ENCODE data around the gene KYNU.
"Not testable (repeated sequence)": the region's sequence is repeated elsewhere in the genome, so short reads cannot be mapped to it uniquely, and the experiment has no call there.

Gene KYNU

DNA sequence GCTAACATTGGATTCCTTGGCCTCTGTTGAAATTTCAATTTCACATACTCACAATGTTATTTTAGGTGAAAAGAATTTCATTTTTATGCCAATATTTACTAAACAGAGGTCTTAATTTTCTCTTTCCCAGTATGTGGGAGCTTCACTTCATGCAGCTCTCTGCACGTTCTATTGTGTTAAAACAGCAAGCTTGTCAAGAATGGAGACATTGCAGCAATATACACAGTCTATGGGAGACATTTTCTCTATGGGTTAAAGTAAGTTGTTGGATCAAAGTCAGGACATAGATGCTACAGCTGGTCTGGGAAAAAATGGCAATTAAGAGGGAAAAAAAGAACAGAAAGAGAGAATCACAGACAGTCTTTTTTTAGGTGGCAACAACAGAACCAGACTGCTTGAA lies 181.4 kb downstream of the KYNU start:
- Histone ChIP-seq H3K9me3 (no peaks in the 10 kb centered on the region), H3K4me1 (no peaks in the 10 kb centered on the region), H3K4me3 (no peak overlapping the region), H3K36me3 (replicated peaks) (no peaks in the 10 kb centered on the region), H3K27me3 (ENCODE audit: low read depth) (no peaks in the 10 kb centered on the region)
- in situ Hi-C loops (cut with MboI; ENCODE audit: low sequenced_read_pairs) = no loop called here
- no peak for DNase-seq (ENCODE audit: low spot score in 2 of 2)

DNA sequence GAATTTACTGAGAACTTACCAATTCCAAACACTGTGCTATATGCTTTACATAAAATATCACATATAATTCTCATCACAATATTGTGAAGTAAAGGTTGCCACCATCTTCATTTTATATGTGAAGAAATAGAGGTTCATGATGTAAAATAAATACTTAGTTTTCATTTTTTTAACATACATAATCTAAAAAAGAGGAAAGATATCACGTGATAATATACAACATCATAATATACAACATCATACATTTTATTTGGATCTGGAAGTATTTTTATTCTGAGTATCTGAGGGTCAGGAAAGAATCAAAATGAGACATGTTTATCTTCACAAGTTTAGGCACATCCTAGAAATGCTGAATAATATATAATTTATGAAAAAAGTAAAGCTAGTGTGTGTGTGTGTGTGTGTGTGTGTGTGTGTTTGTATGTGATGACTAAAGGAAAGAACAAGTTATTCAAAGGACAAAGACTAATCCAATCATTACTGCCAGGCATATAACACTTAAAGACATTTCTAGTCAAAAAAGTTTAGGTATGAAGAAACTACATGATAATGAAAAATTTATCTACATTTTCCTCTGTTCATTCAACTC lies 186.2 kb downstream of the KYNU start:
- H3K4me1 ChIP-seq = no peaks in the 10 kb centered on the region
- in situ Hi-C loops (cut with MboI; ENCODE audit: low sequenced_read_pairs) = no loop called here
- no peak overlapping the region for H3K4me3 ChIP-seq
- no peaks in the 10 kb centered on the region for H3K9me3 ChIP-seq
- H3K36me3 ChIP-seq (replicated peaks) = no peaks in the 10 kb centered on the region
- no peak for DNase-seq (ENCODE audit: low spot score in 2 of 2)
- no peaks in the 10 kb centered on the region for H3K27me3 ChIP-seq (ENCODE audit: low read depth)

DNA sequence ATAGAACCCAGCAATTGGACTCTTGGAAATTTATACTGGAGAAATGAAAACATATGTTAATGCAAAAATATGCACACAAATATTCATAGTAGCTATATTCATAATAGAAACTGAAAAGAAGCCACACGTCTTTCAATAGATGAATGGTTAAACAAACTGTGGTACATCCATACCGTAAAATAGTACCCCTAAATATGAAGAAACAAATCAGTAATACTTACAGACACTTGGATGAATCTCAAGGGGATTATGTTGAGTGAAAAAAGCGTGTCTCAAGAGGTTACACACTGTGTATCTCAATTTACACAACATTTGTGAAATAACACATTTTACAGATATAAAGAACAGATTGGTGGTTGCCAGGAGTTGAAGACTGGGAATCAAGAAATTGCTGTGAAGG lies 190.6 kb downstream of the KYNU start:
- in situ Hi-C loops (cut with MboI; ENCODE audit: low sequenced_read_pairs) = no loop called here
- H3K9me3 ChIP-seq = no peaks in the 10 kb centered on the region
- H3K27me3 ChIP-seq (ENCODE audit: low read depth) = no peaks in the 10 kb centered on the region
- H3K36me3 ChIP-seq (replicated peaks) = no peaks in the 10 kb centered on the region
- no peak overlapping the region for H3K4me3 ChIP-seq
- DNase-seq (ENCODE audit: low spot score in 2 of 2) = no peak
- H3K4me1 ChIP-seq = no peaks in the 10 kb centered on the region

DNA sequence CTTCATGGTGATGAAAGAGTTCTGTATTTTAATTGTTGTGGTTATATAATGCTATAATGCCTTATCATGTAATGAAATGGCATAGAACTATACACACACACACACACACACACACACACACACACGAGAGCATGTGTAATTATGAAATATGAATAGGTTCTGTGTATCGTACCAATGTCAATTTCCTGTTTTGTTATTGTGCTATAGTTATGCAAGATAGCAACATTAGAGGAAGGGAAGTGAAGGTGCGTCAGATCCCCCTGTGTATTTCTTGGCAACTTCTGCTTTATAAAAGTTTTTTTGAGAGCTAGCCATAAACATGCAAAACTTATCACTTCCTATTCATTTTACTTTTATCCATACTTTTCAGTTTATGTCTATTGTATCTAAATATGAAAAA lies 191.0 kb downstream of the KYNU start:
- in situ Hi-C loops (cut with MboI; ENCODE audit: low sequenced_read_pairs) = no loop called here
- H3K4me1 ChIP-seq = no peaks in the 10 kb centered on the region
- DNase-seq (ENCODE audit: low spot score in 2 of 2) = no peak

DNA sequence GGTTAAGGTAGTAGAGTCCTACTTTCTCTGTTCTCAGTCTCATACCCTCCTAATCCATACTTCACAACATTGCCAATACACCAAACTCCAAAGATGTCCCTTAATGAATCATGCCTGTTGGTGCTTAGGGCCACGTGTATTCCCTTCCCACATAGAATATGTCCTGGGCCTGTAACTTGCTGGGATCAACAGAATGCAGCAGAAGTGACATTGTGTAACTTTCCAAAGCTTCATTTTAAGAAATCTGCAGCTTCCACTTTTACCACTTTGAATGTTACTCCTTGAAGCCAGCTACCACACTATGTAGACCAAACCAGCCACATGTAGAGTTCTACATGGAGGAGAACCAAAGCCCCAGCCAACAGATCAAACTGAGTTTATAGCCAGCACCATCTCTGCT lies 193.2 kb downstream of the KYNU start:
- no peaks in the 10 kb centered on the region for H3K27me3 ChIP-seq (ENCODE audit: low read depth)
- no peak overlapping the region for H3K4me3 ChIP-seq
- H3K4me1 ChIP-seq = no peaks in the 10 kb centered on the region
- no peaks in the 10 kb centered on the region for H3K9me3 ChIP-seq
- no peaks in the 10 kb centered on the region for H3K36me3 ChIP-seq (replicated peaks)
- no peak for DNase-seq (ENCODE audit: low spot score in 2 of 2)
- in situ Hi-C loops (cut with MboI; ENCODE audit: low sequenced_read_pairs) = no loop called here

More for the DNA sequence above, 191.0 kb downstream of the KYNU start:
- Histone ChIP-seq H3K4me3 (no peak overlapping the region), H3K27me3 (ENCODE audit: low read depth) (no peaks in the 10 kb centered on the region), H3K36me3 (replicated peaks) (no peaks in the 10 kb centered on the region), H3K9me3 (no peaks in the 10 kb centered on the region)

DNA sequence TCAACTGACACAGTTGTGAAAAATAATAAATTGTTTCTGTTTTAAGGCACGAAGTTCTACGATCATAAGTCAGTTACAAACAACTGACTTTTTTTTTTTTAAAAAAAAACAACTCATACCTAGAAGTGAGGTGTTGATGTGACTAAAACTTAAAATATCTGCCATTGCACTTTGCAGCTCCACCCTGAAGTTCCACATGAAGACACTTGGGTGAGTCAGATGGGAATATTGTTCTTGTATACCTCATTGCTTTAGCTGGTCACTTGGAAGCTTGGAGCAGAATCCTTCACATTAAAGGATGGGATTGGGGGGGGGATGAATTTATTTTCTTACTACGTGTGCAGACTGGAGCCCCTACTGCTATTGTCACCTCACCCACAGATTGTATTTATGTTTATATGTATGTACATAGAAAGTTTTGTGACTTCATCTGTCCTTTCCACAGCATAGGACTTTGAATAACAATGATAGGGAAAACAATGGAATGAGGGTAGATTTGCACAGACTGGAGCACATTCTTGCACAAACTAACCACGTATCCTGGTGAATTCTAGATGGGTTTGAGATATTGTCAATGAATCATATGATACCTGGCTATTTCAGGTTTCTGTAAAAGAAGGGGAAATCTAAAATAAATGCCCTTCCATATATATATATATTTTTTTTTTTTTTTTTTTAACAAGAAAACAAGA lies 193.9 kb downstream of the KYNU start:
- Histone ChIP-seq H3K27me3 (ENCODE audit: low read depth) (no peaks in the 10 kb centered on the region), H3K9me3 (no peaks in the 10 kb centered on the region), H3K4me1 (no peaks in the 10 kb centered on the region), H3K36me3 (replicated peaks) (no peaks in the 10 kb centered on the region), H3K4me3 (no peak overlapping the region)
- in situ Hi-C loops (cut with MboI; ENCODE audit: low sequenced_read_pairs) = no loop called here
- DNase-seq (ENCODE audit: low spot score in 2 of 2) = no peak

DNA sequence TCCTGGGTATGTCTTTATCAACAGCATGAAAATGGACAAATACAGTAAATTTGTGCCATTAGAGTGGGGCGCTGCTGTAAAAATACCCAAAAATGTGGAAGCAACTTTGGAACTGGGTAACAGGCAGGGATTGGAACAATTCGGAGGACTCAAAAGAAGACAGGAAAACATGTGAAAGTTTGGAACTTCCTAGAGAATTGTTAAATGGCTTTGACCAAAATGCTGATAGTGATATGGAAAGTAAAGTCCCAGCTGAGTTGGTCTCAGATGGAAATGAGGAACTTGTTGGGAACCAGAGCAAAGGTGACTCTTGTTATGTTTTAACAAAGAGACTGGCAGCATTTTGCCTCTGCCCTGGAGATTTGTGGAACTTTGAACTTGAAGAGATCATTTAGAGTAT lies 197.4 kb downstream of the KYNU start:
- DNase-seq (ENCODE audit: low spot score in 2 of 2); H3K36me3 ChIP-seq (replicated peaks); in situ Hi-C loops (cut with MboI; ENCODE audit: low sequenced_read_pairs): not testable (repeated sequence)

DNA sequence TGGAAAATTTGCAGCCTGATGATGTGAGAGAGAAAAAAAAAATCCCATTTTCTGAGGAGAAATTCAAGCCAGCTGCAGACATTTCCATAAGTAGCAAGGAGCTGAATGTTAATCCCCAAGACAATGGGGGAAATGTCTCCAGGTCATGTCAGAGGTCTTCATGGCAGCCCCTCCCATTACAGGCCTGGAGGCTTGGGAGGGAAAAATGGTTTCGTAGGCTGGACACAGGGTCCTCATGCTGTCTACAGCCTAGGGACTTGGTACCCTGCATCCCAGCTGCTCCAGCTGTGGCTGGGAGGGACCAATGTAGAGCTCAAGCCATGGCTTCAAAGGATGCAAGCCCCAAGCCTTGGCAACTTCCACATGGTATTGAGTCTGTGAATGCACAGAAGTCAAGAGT lies 198.2 kb downstream of the KYNU start:
- no peaks in the 10 kb centered on the region for H3K9me3 ChIP-seq
- in situ Hi-C loops (cut with MboI; ENCODE audit: low sequenced_read_pairs) = no loop called here
- no peaks in the 10 kb centered on the region for H3K27me3 ChIP-seq (ENCODE audit: low read depth)
- no peak for DNase-seq (ENCODE audit: low spot score in 2 of 2)
- H3K4me1 ChIP-seq = no peaks in the 10 kb centered on the region
- H3K4me3 ChIP-seq = no peak overlapping the region
- H3K36me3 ChIP-seq (replicated peaks) = no peaks in the 10 kb centered on the region

More for the DNA sequence above, 197.4 kb downstream of the KYNU start:
- not testable (repeated sequence) for H3K9me3 ChIP-seq; H3K27me3 ChIP-seq (ENCODE audit: low read depth); H3K4me3 ChIP-seq; H3K4me1 ChIP-seq

DNA sequence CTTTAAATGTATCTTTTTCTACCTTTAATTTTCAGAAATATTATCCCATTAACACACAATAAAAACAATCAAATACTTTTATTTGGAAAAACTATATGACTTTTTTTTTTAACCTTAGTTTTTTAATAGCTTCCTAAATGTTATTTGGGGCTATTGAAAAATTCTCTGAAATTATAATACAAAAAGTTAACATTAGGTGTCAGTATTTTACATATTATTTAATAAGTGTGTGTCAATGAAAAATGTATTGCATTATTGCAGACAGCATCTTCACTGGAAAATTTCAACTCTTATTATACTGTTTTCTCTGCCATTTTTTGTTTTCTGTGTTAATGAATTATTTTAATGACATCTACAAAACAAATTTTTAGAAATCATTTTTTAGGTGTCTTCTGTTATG lies 200.6 kb downstream of the KYNU start:
- H3K9me3 ChIP-seq = no peaks in the 10 kb centered on the region
- no peaks in the 10 kb centered on the region for H3K4me1 ChIP-seq
- H3K36me3 ChIP-seq (replicated peaks) = no peaks in the 10 kb centered on the region
- H3K4me3 ChIP-seq = no peak overlapping the region
- in situ Hi-C loops (cut with MboI; ENCODE audit: low sequenced_read_pairs) = no loop called here
- no peaks in the 10 kb centered on the region for H3K27me3 ChIP-seq (ENCODE audit: low read depth)
- DNase-seq (ENCODE audit: low spot score in 2 of 2) = no peak

DNA sequence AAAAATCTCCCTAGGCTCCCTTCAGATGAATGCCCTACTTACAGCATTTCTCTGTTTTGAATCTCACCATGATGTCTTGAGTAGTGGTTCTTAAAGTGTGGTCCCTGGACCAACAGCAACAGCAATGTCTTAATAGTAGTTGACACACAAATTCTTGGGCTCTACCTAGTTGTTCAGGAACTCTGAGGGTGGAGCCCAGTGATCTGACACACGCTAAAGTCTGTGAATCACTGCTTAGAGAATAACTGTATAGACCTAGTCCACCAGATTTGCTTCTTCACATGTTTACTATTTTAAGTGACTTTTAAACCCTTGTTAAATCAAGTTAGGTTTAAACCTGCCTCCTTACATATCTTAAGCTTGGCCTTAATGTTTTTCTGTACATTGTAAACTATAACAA lies 204.2 kb downstream of the KYNU start:
- in situ Hi-C loops (cut with MboI; ENCODE audit: low sequenced_read_pairs) = no loop called here
- no peak overlapping the region for H3K4me3 ChIP-seq
- H3K9me3 ChIP-seq = no peaks in the 10 kb centered on the region
- H3K36me3 ChIP-seq (replicated peaks) = no peaks in the 10 kb centered on the region
- DNase-seq (ENCODE audit: low spot score in 2 of 2) = no peak
- H3K27me3 ChIP-seq (ENCODE audit: low read depth) = no peaks in the 10 kb centered on the region
- H3K4me1 ChIP-seq = no peaks in the 10 kb centered on the region

DNA sequence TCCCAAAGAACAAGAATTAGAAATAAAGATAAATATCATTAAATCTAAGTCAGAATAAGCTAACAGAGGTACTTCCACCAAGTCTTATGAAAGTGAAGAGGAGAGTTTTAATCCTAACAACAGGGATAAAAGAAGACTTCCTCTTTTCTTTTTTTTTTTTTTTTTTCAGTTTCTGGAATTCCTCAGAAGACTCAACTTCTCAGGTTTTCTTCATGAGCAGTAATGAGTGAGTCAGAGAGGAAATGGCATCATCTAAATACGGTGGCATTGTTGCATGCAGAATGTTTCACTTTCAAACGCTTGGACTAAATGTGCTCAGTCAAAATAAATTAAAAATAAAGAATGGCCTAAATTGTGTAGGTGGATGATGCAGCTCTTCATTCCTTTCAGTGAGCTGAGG lies 206.2 kb downstream of the KYNU start:
- H3K4me3 ChIP-seq = no peak overlapping the region
- no peak for DNase-seq (ENCODE audit: low spot score in 2 of 2)

DNA sequence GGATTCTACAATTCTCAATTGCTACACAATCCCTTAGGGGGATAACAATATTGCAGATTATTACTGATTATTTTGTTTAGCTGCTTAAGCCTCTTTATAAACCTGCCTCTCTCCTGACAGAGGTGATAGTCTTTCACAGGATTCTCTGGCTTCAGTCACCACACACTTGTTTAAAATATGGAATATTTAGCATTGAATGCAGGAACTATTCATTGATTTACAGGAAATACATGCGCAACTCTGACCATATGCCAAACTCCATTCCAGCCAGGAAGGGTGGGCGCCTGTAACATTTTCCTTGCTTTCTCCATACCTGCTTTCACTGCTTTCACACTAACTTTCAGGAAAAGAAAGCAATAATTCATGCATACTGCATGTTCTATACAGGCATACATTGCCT lies 207.0 kb downstream of the KYNU start:
- Histone ChIP-seq H3K4me3 (no peak overlapping the region), H3K9me3 (no peaks in the 10 kb centered on the region), H3K27me3 (ENCODE audit: low read depth) (no peaks in the 10 kb centered on the region), H3K36me3 (replicated peaks) (no peaks in the 10 kb centered on the region), H3K4me1 (no peaks in the 10 kb centered on the region)
- DNase-seq (ENCODE audit: low spot score in 2 of 2) = no peak
- in situ Hi-C loops (cut with MboI; ENCODE audit: low sequenced_read_pairs) = no loop called here

More for the DNA sequence above, 206.2 kb downstream of the KYNU start:
- Histone ChIP-seq H3K9me3 (no peaks in the 10 kb centered on the region), H3K36me3 (replicated peaks) (no peaks in the 10 kb centered on the region), H3K4me1 (no peaks in the 10 kb centered on the region), H3K27me3 (ENCODE audit: low read depth) (no peaks in the 10 kb centered on the region)
- in situ Hi-C loops (cut with MboI; ENCODE audit: low sequenced_read_pairs) = no loop called here

DNA sequence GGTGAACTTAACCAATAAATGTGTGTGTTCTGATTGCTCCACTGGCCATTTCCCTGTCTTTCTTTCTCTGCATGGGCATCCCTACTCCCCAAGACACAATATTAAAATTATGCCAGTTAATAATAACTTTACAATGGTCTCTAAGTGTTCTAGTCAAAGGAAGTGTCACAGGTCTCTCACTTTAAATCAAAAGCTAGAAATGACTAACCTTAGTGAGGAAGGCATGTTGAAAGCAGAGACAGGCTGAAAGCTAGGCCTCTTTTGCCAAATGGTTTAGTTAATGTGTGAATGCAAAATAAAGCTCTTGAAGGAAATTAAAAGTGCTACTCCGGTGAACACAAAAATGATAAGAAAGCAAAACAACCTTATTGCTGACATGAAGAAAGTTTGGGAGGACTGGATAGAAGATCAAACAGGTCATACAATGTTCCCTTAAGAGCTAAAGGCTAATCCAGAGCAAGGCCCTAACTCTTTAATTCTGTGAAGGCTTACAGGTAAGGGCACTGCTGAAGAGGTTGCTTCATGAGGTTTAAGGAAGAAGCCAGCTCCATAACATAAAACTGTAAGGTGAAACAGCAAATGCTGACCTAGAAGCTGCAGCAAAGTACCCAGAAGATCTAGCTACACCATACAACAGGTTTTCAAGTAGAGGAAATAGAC lies 207.8 kb downstream of the KYNU start:
- in situ Hi-C loops (cut with MboI; ENCODE audit: low sequenced_read_pairs) = no loop called here
- no peak for DNase-seq (ENCODE audit: low spot score in 2 of 2)
- Histone ChIP-seq H3K9me3 (no peaks in the 10 kb centered on the region), H3K4me1 (no peaks in the 10 kb centered on the region), H3K27me3 (ENCODE audit: low read depth) (no peaks in the 10 kb centered on the region), H3K4me3 (no peak overlapping the region), H3K36me3 (replicated peaks) (no peaks in the 10 kb centered on the region)

DNA sequence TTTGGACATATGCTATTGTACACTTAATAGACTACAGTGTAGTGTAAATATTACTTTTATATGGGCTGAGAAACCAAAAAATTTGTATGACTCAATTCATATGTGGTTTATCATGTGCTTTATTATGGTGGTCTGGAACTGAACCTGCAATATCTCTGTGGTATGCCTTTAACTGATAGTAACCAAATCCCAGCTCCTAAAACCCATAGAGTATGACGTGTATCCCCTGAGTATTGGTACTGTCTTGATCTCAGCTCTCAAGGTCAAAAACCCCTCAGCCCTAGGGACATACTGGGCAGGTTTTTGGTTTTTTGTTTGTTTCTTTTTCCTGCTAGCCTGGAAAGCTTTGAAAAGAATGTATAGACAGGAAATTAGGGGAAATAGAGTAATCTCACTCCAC lies 209.6 kb downstream of the KYNU start:
- in situ Hi-C loops (cut with MboI; ENCODE audit: low sequenced_read_pairs) = no loop called here
- H3K9me3 ChIP-seq = no peaks in the 10 kb centered on the region
- DNase-seq (ENCODE audit: low spot score in 2 of 2) = no peak
- H3K36me3 ChIP-seq (replicated peaks) = no peaks in the 10 kb centered on the region
- H3K4me1 ChIP-seq = no peaks in the 10 kb centered on the region
- no peak overlapping the region for H3K4me3 ChIP-seq
- no peaks in the 10 kb centered on the region for H3K27me3 ChIP-seq (ENCODE audit: low read depth)

All from HAP-1 (cell line).